ENCODE results near the gene TAC3.
"Not testable (repeated sequence)": the region's sequence is repeated elsewhere in the genome, so short reads cannot be mapped to it uniquely, and the experiment has no call there.

Gene TAC3

DNA sequence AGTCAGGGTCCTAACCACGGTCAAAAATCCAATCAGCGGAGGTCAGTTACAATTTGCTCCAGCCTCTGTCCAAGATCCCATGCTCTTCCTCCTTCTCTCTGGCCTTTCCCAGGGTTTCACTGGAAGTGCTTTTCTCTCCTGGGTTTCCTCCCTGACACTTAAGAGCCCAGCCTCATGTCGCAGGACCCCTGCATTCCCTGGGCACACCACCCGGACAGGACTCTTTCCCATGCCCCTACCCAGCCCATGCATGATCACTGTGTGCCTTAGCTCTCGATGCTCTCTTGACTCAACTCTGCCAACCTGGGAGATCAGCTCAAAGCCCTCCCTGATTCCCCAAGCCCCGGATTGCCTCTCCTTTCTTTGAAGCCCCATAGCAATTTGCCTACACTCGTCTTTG, 15.5 kb upstream of the TAC3 start:
- DNase-seq = no peak

DNA sequence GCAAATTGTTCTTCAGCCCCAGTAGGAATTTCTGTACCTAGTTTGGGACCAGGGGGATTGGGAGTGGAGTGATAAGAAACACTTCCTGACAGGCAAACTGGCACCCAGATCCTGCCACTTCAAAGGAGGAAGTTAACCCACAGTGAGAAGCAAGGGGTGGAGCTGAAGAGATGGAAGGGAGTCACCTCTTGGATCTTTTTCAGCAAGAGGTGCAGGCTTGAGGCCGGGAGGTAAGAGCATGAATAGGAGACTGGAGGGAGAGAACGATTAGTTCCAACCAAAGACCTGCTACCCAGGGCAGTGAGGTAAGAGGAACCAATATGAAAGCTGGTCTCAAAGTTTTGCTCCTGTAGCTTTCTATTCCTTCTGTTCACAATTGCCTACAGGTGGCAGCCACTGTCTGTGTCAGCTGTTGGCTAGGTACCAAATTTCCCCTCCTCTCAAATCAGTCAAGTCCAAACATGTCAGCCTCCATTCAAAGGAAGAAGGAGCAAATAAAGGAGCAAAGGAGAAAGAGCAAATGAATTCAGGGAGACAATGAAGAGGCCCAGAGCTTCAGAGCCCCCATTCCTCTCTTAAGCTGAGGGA, 14.9 kb upstream of the TAC3 start:
- no peak for DNase-seq

DNA sequence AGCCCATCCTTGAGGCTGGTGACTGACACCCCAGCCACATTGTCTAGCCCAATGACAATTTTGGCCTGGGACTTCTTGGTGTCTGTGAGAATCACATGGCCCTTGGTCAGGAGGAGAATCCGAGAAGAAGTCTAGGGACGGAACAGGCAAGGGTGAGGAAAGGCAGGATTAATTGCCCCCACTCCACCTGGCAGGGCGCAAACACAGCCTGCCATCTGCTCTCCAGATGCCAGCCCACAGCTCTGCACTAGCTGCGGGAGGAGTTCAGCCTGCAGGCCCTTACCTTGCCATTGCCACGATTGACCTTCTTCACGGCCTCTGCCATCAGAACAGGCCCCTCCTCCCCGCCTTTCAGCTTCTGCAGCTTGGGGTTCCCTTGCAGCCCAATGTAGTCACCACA, 13.1 kb upstream of the TAC3 start:
- no peak for DNase-seq

DNA sequence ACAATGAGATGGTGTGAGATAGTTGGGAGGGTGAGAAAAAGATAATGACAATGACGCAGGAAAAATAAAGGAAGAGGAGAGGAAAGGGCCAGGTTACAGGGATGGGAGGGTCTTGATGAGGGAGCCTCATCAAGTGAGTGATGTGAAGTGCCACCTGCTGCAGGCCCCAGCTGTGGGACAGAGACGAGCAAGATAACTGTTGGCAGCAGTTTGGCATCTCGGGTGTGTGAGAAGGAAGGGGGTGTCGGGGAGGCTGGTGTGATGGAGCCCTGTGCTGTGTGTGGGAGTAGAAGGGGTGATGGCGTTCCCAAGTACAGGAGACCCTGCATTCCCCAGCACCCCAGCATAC, 11.4 kb upstream of the TAC3 start:
- no peak for DNase-seq

DNA sequence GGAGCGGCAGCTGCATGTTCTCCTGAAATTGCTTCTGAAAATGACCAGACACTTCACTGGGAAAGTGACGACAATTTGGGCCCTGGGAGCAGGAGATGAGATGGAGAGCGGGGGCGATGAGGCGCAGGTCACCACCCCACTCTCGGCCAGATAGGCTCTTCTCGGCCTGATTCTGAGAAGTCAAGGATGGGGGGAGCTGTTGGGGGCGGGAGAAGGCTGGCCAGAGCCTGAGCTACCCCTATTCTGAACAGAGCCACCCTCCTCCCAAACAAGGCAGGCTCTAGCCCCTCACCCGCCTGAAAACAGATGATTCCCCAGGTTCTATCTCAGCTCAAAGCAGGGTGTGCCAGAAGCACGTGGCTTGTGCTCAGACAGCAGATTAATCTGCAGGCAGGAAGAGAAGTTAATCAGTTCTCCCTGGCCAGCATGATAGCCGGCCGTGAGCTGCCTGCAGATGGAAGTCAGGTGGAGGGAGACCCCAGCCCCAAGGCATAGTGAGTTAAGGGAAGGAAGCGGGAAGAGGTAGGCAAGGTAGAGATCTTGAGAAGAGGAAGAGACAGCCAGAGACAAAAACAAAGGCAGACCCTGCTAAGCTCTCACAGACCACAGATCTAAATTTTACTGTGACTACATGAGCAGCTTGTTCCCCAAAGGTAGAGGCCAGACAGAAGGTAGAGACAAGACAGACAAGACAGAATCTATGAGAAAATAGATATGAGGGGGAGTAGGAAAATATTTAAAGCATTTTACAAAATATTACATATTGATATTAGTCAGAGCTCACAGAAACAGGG, 10.9 kb upstream of the TAC3 start:
- DNase-seq = no peak

DNA sequence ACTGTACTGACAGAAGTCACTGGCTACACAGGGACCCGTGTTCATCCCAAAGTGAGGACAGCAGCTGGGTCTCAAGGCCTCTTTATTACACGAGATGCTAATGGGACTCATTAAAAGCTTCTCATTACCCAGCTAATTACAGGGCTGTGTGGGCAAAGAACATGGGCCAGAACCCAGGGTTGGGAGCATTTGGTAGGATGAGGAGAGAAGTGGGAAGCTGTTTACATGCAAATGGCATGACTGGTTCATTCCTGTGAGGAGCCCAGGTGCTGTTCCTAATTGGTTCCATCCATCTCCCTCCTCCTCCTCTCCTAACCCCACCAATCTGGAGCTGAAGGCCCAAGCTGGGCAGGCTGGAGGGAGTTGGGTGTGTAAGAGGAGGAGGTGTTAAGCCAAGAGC, 8.9 kb upstream of the TAC3 start:
- no peak for DNase-seq

DNA sequence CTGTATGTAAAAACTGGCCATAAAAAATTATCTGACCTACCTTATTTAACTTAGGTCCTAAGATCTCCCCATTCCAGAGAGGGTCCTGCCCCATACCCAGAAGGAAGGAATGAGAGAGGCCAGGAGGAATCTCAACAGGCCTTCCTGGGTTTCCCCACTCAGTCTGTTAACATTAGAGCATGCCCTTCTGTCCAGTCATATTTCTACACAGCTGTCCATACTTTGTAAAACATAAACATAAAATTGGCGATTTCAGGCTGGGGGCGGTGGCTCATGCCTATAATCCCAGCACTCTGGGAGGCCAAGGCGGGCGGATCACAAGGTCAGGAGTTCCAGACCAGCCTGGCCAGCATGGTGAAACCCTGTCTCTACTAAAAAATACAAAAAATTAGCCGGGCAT, 6.0 kb upstream of the TAC3 start:
- DNase-seq = not testable (repeated sequence)

DNA sequence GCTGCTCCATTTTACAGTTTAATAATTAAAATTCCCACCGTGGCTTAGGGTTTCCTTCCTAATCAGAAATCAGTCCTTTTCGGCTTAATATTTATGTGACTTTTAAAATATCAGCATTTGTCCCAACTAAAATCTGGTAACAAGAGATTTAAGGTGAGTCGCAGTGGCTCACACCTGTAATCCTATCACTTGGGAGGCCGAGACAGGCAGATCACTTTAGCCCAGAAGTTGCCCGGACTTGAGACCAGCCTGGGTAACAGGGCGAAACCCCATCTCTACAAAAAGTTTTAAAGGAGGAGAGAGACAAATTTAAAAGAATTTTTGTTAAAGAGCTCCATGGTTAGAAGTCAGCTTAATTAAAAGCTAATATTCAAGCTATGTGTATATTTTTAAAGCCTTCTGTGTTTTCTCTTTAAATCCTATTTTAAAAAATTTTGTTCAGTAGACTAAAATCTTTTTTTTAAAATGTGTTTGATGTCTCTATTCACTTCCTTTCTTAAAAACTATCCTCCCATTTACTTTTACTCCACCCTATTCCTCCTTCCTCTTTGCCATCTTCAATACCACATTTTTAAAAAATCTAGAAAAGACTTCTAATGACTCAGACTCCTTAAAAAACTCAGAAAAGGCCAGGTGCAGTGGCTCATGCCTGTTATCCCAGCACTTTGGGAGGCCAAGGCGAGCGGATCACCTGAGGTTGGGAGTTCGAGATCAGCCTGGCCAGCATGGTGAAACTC, 3.8 kb upstream of the TAC3 start:
- DNase-seq = no peak

DNA sequence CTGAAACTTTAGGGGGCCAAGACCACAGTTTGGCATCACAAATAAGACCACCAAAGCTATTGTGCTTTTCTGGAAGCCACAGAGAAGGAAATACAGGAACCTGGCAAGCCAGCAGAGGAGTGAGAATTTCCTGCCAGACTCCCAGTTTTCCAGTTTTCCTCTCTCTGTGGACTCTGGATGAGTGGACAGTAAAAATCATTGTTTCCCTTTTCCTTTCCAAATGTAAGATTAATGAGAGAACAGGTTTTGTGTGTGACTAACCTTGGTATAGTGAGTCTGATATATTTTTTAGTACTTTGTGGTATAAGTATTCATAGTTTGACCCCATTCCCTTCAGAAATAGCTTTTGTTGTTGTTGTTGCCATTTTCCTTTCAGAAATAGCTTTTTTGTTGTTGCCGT, 2.6 kb upstream of the TAC3 start:
- DNase-seq = no peak

DNA sequence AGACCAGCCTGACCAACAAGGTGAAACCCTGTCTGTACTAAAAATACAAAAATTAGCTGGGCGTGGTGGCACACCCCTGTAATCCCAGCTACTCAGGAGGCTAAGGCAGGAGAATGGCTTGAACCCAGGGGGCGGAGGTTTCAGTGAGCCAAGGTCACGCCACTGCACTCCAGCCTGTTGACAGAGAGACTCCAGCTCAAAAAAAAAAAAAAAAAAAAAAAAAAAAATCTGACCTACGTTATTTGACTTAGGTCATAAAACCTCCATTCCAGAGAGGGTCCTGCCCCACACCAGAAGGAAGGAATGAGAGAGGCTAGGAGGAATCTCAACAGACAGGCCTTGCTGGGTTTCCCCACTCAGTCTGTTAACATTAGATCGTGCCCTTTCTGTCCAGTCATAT, 2.0 kb upstream of the TAC3 start:
- DNase-seq = not testable (repeated sequence)

DNA sequence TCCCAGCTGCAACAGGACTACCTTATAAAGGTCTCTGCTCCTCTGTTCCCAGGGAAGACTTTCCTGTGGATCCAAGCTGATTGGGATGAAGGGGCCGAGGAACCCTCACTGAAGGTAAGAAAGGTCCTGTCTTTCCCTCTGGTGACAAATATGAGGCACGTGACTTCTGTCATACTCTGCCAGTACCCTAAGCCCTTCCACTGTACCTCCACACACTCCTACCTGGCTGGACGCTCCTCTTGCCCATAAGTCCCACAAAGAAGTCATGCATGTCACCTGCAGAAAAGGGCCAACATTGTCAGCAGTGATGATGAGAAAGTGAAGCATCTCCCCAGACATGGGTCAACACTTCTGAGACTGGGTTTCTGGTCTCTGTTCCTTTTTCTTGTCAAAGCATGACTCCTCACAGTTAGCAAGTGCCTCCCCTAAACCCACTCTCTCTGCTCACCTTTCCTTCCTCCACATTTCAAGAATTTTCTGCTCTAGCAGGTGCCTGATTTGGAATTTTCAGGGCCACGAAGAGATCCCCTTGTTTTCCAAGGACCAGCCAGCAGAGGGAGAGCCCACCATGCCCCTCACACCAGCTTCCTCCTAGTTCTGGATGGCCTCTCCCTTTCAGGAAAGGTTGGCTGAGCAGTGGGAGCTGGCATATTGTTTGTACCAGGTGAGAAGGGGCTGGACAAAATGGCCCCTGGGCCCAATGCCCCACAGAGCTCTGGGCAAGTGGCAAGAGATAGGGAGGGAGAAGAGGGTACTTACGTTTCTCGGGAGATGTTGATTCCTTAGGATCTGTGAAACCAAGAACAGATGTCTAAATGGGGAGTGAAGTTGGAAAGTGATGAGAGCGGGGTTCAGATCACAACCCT, 3.5 kb downstream of the TAC3 start:
- DNase-seq = no peak

DNA sequence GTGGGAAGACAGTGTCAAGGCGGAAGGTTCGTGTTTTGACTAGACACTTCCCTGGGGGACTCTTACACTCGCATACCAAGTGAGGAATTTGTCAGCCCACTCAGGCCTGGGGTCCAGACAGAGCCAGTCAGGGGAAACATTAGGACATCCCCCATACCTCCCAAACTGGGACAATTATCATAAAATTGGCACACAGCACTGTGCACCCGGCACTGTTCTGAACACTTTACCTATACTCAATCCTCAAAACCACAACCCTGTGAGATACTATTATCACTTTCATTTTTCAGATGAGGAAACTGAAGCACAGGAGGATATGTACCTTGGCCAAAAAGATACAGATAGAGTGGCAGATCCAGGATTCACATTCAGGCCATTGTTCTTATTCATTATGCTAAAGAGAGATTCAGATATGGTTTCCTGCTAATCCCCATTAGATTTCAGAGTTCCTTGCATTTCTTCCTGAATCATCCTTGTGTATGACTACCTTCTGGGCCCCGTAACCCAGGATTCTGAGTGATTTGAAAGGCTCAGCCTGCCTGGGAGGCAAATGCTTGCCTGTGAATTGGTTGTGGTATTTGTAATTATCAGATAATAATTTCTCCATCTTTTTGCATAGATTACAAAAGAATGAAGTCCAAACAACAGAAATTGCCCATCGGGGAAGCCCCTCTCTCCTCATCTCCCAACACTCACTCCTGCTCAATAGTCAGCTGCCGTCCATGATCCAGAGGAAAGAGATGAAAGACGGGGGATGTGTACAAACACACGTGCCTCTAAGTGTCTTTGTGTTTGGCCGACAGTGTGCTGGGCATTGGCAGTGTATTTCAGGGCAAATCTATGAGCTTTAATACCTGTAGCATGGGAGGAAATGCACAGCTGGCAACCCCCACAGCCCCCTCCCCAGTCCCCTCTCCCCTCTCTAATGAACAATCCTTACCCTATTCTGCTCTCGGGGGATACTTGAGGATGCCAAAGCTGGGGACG, 4.6 kb downstream of the TAC3 start:
- no peak for DNase-seq

DNA sequence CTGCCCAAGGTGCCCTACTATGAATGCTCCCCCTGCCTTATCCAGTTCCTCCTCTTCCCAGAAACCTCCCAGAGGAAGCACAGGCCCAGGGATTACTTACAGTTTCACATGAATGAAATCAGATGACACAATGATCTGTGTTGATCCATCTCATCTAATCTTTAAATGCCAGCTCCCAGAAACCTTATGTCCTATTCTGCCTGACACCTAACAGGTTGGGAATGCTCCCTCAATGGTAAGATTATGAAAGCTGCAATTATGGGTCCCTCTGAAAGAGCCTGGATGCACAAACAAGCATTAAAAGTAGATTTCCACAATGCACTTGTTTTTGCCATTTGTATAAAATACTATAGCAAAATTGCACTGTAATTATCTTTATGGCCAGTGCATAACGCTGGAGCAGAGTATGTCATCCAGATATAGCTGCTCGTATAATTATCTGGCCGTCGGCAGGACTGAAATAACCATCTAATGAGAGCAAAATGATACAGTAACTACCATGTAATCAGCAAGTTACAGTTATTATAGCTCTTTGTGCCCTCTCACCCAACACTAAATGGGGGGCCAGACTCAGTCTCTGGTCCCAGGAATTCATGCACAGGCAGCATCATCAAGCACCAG, 5.6 kb downstream of the TAC3 start:
- no peak for DNase-seq

DNA sequence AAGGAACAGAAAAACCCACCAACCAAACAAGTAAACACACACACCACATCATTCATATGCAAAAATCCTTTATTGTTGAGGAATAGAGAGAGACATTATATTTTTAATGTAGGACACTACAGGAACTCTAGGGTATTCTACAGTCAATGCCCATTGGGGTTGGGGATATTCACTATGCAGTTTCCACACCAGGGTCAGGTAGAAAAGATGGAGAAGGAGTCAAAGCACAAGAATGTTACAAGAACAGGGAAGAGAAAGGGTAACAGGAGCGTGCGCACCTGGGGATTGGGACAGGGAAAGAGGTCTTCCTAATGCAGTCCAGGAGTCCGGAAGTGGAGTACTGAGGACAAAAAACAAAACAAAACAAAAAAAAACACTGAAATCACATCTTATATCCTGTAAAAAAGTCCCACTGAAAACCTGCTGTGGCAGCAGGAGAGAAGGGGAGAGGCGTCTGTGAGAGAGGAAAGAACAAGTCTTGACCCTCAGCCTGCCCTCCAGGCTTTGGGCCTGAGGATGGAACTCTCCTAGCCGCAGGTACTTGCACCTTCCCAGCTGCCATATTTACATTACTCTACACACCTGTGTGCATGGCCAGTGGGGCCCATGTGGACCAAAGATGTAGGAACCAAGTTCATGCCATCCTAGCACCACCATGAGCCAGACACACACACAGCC, 6.2 kb downstream of the TAC3 start:
- DNase-seq = no peak

DNA sequence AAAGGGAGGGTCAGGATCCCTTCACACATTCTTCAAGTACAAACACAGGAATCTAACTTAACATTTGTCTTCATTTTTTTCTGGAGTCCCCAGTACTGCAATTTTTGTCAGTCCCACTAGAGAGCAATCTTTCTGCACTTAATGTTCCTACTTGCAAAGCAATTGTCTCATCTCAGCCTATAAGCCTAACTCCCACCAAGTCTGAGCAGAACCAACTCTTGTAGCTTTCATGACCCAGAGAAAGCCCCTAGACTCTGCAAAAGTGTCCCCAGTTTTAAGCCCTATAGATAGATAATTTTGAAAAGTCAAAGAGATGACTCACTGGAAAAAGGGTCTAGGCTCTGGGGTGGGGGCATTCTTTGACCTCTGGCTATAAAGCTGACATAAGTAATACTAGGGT, 8.2 kb downstream of the TAC3 start:
- no peak for DNase-seq

DNA sequence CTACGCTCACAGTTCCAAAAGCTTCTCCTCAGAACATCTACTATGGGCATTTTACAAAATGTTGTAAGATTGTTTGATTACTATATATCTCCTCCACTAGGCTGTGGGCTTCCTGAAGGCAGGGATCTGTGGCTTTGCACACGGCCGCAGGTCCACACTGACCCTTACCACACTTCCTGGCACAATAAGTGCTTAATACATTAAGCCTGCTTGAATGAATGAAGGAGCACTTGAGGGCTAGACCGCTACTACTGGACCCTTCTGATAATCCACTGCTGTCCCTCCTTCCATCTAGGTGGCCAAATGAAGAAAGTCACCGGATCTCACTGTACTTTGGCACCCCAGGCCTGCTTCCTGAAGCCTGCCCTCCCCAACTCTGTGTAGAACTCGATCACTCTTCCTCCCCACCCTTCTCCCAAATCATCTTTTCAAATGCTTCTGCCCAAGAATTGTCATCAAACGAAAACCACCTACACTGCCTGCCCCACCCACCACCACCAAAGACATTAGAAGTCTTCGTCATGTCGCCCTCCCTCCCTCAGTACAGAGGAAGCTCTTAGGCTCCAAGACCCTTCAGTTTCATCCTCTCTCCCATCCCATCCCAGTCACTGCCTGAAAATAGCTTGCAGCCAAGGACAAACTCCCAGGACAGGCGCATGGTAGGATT, 9.4 kb downstream of the TAC3 start:
- peak; percentile 35 for DNase-seq

DNA sequence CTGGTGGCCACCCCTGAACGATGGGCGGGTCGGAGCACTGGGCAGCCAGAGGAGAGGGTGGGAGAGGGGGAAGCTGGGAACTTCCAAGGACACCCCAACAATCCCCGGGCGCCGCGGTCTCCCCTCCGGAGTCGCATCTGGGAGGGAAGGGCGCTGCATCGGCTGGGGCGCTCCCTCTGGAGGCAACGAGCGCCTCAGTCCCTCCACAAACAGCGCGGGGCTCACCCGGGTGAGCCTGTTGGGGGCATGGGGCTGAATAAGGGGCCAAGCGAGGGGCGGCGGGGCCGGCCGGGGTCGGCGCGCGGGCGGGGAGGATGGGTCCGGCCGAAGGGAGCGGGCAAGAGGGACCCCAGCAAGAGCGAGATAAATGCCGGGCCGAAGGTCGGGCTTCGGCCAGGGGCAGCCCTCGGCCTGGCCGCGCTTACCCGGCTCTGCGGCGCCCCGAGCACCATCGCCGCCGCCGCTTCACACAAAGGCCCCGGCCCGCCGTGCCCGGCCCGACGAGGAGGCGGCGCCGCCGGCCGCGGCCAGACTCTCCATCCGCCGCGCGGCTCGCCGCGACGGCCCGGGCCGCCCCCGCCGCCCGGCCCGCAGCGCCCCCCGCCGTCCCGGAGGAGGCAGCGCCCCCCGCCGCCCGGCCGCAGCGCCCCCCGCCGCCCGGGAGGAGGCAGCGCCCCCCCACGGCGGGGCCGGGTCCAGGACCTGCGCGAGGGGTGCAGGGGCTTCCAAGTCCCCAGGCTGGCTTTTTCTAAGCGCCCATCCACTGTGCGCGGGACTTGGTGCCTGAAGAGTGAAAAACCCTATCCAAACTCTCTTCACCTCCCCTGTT, 10.1 kb downstream of the TAC3 start, which contains the start of gene ZBTB39:
ZBTB39 (minus strand) TSS at position 567 of the 829 bp plus-strand sequence. CDS start 1,629 bp downstream, outside the sequence.
- DNase-seq = peak; percentile 70

DNA sequence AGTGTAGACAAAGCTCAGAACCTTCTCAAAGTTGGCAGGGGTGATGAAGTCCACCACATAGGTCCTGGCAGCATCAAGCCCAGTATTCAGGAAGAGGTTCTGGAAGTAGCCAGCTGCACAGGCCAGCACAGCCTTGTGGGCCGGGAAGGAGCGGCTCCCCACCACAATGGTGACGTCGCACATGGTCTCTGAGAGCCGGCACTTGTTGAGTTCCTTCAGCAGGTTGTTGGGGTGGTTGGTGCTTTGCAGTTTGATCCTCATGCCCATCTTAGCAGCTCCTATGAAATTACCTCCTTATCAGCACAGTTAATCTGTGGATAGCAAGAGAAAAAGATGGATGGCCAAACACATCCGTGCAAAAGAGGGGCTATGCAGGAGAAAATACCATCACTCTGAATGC, 11.7 kb downstream of the TAC3 start:
- no peak for DNase-seq

DNA sequence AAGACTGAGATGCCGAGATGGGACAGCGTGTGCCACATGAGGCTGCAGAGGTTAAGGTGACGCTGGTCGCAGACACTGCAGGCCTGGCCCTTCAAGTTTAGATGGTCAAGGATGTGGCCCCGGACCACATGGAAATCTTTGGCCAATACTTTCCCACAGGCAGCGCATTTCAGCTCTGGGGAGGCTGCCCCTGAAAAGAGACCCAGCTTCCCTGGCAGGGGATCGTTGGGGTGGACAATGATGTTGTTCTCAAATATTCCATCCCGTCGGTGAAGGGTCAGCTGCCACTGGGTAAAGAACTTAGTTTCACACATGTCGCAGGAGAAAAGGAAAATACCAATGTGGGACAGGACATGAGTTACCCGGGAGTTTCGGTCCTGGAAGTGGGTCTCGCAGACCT, 12.9 kb downstream of the TAC3 start:
- DNase-seq = no peak
